SK-N-SH treated with all-trans-retinoic acid at 6 μM for 48 hours (cell line): Measurements from ENCODE around the gene RBFOX1.
A peak's percentile ranks its signal among the peaks of the same experiment; 100 is the strongest.

Source experiments
- ATAC-seq: fragments of 200-7000 bp; cut with Tn5 transposase; 3 replicates; pipeline ENCODE4 v1.9.1; 2020; ENCODE audit warnings: mild to moderate bottlenecking, moderate library complexity
- ARNTL ChIP-seq: fragments of 450-650 bp; formaldehyde crosslinking; IDR thresholded peaks from 2 replicates; pipeline ENCODE4 v1.5.0; 2020; ENCODE audit warnings: low read depth, mild to moderate bottlenecking, moderate library complexity, borderline replicate concordance
- BACH2 ChIP-seq: fragments of 250-450 bp; sonication (Bioruptor Pico); IDR thresholded peaks from 2 replicates; pipeline ENCODE4 v1.9.0; 2021; ENCODE audit warnings: mild to moderate bottlenecking, borderline replicate concordance
- CREB5 ChIP-seq: fragments of 250-450 bp; sonication (Bioruptor Pico); IDR thresholded peaks from 2 replicates; pipeline ENCODE4 v1.5.1; 2020; ENCODE audit warnings: low read depth, mild to moderate bottlenecking, moderate library complexity
- CSDC2 ChIP-seq: fragments of 250-450 bp; sonication (Bioruptor Pico); IDR thresholded peaks from 2 replicates; pipeline ENCODE4 v1.5.0; 2020; ENCODE audit warnings: mild to moderate bottlenecking, moderate library complexity
- CSRNP3 ChIP-seq: fragments of 250-450 bp; sonication (Bioruptor Pico); IDR thresholded peaks from 2 replicates; pipeline ENCODE4 v1.5.1; 2021; ENCODE audit warnings: mild to moderate bottlenecking, moderate library complexity
- ESRRG ChIP-seq: fragments of 250-450 bp; sonication (Bioruptor Pico); IDR thresholded peaks from 2 replicates; pipeline ENCODE4 v1.6.1; 2021; ENCODE audit warnings: mild to moderate bottlenecking
- GLIS3 ChIP-seq: fragments of 250-450 bp; sonication (Bioruptor Pico); IDR thresholded peaks from 2 replicates; pipeline ENCODE4 v1.5.0; 2020; ENCODE audit warnings: mild to moderate bottlenecking, moderate library complexity
- OSR1 ChIP-seq: fragments of 250-450 bp; sonication (Bioruptor Pico); IDR thresholded peaks from 2 replicates; pipeline ENCODE4 v1.8.0; 2022; ENCODE audit warnings: moderate library complexity, mild to moderate bottlenecking, inconsistent platforms
- PPARA ChIP-seq: fragments of 250-450 bp; sonication (Bioruptor Pico); IDR thresholded peaks from 2 replicates; pipeline ENCODE4 v1.5.0; 2020; ENCODE audit warnings: mild to moderate bottlenecking, borderline replicate concordance
- RARB ChIP-seq: fragments of 250-450 bp; sonication (Bioruptor Pico); IDR thresholded peaks from 2 replicates; pipeline ENCODE4 v1.8.0; 2021; ENCODE audit warnings: mild to moderate bottlenecking, moderate library complexity
- SNAI2 ChIP-seq: fragments of 250-450 bp; sonication (Bioruptor Pico); IDR thresholded peaks from 2 replicates; pipeline ENCODE4 v1.5.0; 2020; ENCODE audit warnings: mild to moderate bottlenecking, moderate library complexity
- TCF4 ChIP-seq: fragments of 250-450 bp; sonication (Bioruptor Pico); IDR thresholded peaks from 2 replicates; pipeline ENCODE4 v1.8.0; 2021; ENCODE audit warnings: mild to moderate bottlenecking, moderate library complexity, borderline replicate concordance
- TOX ChIP-seq: fragments of 250-450 bp; sonication (Bioruptor Pico); IDR thresholded peaks from 2 replicates; pipeline ENCODE4 v1.8.0; 2021; ENCODE audit warnings: mild to moderate bottlenecking, moderate library complexity, borderline replicate concordance
- ZC3H10 ChIP-seq: fragments of 250-450 bp; sonication (Bioruptor Pico); IDR thresholded peaks from 2 replicates; pipeline ENCODE4 v1.5.1; 2021; ENCODE audit warnings: mild to moderate bottlenecking, moderate library complexity
- ZFP3 ChIP-seq: fragments of 250-450 bp; sonication (Bioruptor Pico); IDR thresholded peaks from 2 replicates; pipeline ENCODE4 v1.5.0; 2020; ENCODE audit warnings: mild to moderate bottlenecking, moderate library complexity
- ZFP30 ChIP-seq: fragments of 450-650 bp; formaldehyde crosslinking; IDR thresholded peaks from 2 replicates; pipeline ENCODE4 v1.5.0; 2022; ENCODE audit warnings: mild to moderate bottlenecking, moderate library complexity
- ZNF565 ChIP-seq: fragments of 450-650 bp; formaldehyde crosslinking; conservative IDR thresholded peaks from 2 replicates; pipeline ENCODE4 v1.5.0; 2020; ENCODE audit warnings: low read depth, mild to moderate bottlenecking, moderate library complexity
- ZNF8 ChIP-seq: fragments of 450-650 bp; formaldehyde crosslinking; IDR thresholded peaks from 2 replicates; pipeline ENCODE4 v1.5.0; 2020; ENCODE audit warnings: mild to moderate bottlenecking, moderate library complexity
- TF ChIP-seq, protein P1 (sequence below): fragments of 250-450 bp; sonication (Bioruptor Pico); IDR thresholded peaks from 2 replicates; pipeline ENCODE4 v1.8.0; 2020; ENCODE audit warnings: mild to moderate bottlenecking, moderate library complexity, borderline replicate concordance
- TF ChIP-seq, protein P2 (sequence below): fragments of 250-450 bp; sonication (Bioruptor Pico); IDR thresholded peaks from 2 replicates; pipeline ENCODE4 v1.8.0; 2021; ENCODE audit warnings: low read depth, mild to moderate bottlenecking, moderate library complexity, borderline replicate concordance

Gene RBFOX1

GRCh38 chr16:7332611-7333010, at the start of gene RBFOX1:
Gene RBFOX1, plus strand, starts transcription at chr16:7332845.
- no peak for ATAC-seq
- TF ChIP-seq ARNTL (no peak), GLIS3 (no peak), CSDC2 (CRISPR knock-in tag) (no peak), TOX (CRISPR knock-in tag) (no peak), OSR1 (CRISPR knock-in tag) (no peak), BACH2 (CRISPR knock-in tag) (no peak), CREB5 (no peak), CSRNP3 (CRISPR knock-in tag) (no peak), ZNF565 (no peak)

DNA sequence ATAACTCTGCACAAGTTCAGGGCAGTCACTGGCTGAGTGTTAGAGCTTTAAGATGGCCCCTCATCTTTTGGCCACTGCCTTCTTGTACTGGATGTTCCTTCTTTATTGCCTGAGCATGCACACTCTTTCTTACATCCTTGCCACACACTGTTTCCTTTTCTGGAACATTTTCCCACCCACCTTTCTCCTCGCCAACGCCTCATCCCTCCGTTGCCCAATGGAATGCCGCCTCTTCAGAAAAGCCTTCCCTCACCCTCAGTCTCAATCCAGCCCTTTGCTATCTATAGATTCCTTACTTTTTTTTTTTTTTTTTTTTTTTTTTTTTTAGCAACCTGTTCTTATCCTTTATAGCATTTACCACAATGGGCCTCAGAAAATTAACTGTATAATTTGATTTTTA, 47.9 kb upstream of the RBFOX1 start:
- ATAC-seq, result no peak
- TF ChIP-seq RARB (CRISPR knock-in tag), result no peak
- TF ChIP-seq PPARA, result no peak

DNA sequence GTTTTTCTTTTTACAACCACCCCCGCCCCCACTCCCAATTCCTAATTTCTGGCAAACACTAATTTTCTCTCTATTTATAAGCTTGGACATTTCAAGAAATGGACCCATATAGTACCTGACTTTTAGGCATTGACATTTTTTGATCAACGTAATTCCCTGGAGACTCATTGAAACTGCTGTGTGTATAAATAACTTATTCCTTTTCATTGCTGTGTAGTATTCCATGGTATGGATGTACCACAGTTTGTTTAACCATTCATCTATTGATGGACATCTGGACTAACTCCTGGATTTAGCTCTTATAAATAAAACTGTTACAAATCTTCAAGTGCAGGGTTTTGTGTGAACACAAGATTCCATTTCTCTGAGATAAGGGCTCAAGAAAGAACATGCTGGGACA, 47.1 kb upstream of the RBFOX1 start:
- ATAC-seq, result no peak
- TF ChIP-seq BACH2 (CRISPR knock-in tag) (no peak), ZNF8 (CRISPR knock-in tag) (peak; percentile 88)
- TF ChIP-seq, protein P1, sequence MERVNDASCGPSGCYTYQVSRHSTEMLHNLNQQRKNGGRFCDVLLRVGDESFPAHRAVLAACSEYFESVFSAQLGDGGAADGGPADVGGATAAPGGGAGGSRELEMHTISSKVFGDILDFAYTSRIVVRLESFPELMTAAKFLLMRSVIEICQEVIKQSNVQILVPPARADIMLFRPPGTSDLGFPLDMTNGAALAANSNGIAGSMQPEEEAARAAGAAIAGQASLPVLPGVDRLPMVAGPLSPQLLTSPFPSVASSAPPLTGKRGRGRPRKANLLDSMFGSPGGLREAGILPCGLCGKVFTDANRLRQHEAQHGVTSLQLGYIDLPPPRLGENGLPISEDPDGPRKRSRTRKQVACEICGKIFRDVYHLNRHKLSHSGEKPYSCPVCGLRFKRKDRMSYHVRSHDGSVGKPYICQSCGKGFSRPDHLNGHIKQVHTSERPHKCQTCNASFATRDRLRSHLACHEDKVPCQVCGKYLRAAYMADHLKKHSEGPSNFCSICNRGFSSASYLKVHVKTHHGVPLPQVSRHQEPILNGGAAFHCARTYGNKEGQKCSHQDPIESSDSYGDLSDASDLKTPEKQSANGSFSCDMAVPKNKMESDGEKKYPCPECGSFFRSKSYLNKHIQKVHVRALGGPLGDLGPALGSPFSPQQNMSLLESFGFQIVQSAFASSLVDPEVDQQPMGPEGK (CRISPR knock-in tag), result no peak

GRCh38 chr16:7289299-7289698, 43.3 kb upstream of the RBFOX1 start:
- ATAC-seq, result no peak
- TF ChIP-seq CSRNP3 (CRISPR knock-in tag) (no peak), ZFP30 (CRISPR knock-in tag) (no peak), PPARA (no peak), ZNF565 (no peak), TOX (CRISPR knock-in tag) (no peak), BACH2 (CRISPR knock-in tag) (no peak), SNAI2 (no peak), ZFP3 (no peak), ESRRG (CRISPR knock-in tag) (no peak), TCF4 (CRISPR knock-in tag) (no peak), GLIS3 (no peak), OSR1 (CRISPR knock-in tag) (no peak), ZC3H10 (CRISPR knock-in tag) (no peak)
- TF ChIP-seq, protein P2, sequence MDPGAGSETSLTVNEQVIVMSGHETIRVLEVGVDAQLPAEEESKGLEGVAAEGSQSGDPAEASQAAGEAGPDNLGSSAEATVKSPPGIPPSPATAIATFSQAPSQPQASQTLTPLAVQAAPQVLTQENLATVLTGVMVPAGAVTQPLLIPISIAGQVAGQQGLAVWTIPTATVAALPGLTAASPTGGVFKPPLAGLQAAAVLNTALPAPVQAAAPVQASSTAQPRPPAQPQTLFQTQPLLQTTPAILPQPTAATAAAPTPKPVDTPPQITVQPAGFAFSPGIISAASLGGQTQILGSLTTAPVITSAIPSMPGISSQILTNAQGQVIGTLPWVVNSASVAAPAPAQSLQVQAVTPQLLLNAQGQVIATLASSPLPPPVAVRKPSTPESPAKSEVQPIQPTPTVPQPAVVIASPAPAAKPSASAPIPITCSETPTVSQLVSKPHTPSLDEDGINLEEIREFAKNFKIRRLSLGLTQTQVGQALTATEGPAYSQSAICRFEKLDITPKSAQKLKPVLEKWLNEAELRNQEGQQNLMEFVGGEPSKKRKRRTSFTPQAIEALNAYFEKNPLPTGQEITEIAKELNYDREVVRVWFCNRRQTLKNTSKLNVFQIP, result no peak
- TF ChIP-seq, protein P1 (CRISPR knock-in tag), result no peak
